HG03565 (cell line): Measurements from ENCODE around the gene ARHGAP10.

Experiments used
- ATAC-seq: cut with Tn5 transposase; IDR thresholded peaks from one replicate; pipeline ENCODE4 v1.9.1; 2021; ENCODE audit warnings: mild to moderate bottlenecking, moderate library complexity; ENCODE audit not compliant: unreplicated experiment

ARHGAP10 gene

GRCh38 chr4:147944249-147944648 lies 212.4 kb downstream of the ARHGAP10 start:
- peak; percentile 25 for ATAC-seq

GRCh38 chr4:147944670-147945260 lies 212.9 kb downstream of the ARHGAP10 start:
- no peak for ATAC-seq

DNA sequence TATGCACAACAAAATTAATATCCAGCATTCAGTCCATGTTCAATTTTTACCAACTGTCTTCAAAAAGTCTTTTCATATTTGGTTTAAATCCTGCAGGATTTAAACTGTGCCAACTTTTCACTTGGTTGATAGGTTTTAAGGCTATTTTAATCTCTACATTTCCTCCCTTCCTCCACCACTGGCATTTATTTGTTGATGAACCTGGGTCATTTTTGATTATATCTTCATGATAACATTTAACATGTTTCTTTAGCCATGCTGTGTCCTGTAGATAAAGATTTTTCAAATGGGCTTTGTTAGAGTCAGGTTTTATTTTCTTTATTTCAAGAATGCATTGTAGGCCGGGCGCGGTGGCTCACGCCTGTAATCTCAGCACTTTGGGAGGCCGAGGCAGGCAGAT lies 216.4 kb downstream of the ARHGAP10 start:
- ATAC-seq = no peak

- ATAC-seq = no peak
Observed at GRCh38 chr4:147950261-147950660, 218.4 kb downstream of the ARHGAP10 start.

- ATAC-seq = no peak
Observed at GRCh38 chr4:147950841-147951240, 219.0 kb downstream of the ARHGAP10 start.

GRCh38 chr4:147954850-147955249 lies 223.0 kb downstream of the ARHGAP10 start:
- no peak for ATAC-seq

DNA sequence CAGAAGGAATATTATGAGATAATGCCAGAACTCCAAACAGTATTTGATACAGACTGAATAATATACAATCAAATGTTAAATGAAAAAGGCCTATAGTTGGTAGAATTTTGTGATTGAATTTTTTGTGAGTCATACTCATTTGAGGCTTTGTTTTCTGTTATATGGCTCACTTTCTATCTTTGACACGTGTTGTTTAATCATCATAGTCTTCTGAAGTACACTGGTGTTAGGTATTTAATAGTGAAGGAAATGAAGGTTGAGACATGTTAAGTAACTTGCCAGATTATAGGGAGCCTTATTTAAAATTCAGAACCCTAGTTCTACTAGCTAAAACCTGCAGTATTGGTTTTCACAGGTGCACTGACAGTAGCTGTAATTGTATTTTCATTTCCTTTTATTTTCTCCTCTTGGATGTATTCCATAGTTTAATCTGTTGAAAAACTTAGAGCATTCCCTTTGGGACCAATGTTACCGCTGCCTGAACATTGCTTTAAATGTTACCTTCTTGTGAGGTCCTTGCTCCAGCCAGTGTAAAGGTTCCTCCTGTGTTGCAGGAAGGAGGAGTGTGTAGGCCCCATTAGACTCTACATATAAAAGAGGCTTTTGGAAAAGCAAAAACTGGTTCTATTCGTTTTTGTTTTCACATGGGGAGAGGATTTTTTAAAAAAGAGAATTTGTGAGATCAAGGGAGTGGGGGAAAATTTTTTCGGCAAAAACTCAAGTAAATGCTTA lies 224.1 kb downstream of the ARHGAP10 start:
- no peak for ATAC-seq

DNA sequence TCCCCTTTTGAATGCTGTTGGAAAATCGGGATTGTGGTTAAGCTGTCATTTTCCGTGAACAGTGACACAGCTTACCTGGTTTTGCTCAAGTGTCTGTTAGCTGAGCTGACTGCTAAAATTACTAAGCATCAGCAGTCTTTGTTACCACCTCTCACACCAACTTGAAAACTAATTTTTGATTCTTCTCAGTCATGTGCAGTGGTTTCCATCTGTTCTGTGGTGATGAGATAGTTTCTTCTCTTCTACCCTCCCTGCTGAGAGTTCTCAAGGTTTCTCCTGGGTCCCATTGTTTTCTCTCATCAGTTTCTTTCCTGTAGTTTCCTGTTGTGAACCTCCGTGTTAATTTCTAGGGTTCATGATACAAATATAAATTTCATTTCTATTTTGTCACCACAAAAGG lies 225.6 kb downstream of the ARHGAP10 start:
- no peak for ATAC-seq

- ATAC-seq = no peak
Observed at GRCh38 chr4:147958057-147958456, 226.2 kb downstream of the ARHGAP10 start.

DNA sequence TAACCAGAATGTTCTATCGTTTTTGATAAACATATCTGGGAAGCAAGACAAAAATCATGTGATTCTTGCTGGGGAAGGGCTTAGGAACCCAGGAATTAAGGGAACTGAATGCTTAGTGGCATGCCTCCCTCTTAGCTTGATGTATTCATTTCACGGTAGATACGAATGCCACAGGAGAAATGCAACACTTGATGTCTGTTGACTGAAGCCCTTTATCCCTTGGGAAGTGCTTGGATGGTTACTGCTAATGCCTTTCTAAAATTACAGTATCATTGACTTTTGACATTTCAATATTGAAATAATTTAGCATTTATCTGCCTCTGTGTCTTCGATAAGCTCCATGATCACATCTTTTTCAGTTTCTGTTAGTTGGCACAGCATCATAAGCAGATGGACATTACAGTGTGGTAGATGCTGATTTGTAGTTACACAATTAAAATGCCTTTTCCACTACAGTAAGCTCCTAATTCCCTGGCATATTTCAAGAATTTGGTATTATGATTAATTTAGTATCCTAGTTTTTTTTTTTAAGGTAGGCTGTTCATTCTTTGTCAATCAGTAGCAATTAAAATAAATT lies 226.7 kb downstream of the ARHGAP10 start:
- ATAC-seq = no peak

DNA sequence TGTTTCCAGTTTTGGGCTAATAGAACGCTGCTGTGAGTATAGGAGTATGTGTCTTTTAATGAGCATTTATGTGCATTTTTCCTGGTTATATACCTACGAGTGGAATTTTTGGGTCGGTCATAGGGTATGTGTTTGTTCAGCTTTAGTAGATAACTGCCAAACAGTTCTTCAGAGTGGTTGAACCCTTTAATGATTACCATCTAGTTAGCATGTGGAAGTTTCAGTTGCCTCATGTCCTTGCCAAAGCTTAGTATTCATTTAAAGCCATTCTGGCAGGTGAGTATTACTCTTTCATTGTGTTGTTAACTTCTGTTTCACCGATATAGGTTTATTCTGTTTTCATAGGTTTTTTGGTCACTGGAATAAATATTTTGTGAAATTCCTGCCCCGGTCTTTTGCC lies 229.1 kb downstream of the ARHGAP10 start:
- ATAC-seq = peak; percentile 67

DNA sequence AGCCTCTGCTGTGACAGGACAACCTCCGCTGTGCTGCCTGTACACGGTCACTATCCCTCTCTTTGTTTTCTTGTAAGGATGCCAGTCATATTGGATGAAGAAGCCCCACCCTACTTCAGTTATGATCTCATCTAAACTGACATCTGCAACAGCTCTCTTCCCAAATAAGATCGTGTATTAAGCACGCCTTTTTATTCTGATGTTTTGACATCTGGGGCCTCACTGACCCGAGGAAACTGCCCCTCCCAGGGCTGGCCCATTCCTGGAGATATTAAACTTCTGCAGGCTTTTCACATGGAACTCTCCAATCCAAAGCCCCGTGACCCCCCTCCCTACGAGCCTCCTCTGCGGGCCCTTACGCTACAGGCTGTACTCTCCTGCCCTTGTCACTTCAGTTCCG lies 232.0 kb downstream of the ARHGAP10 start:
- ATAC-seq = no peak

GRCh38 chr4:147964266-147964880 lies 232.5 kb downstream of the ARHGAP10 start:
- ATAC-seq = no peak

DNA sequence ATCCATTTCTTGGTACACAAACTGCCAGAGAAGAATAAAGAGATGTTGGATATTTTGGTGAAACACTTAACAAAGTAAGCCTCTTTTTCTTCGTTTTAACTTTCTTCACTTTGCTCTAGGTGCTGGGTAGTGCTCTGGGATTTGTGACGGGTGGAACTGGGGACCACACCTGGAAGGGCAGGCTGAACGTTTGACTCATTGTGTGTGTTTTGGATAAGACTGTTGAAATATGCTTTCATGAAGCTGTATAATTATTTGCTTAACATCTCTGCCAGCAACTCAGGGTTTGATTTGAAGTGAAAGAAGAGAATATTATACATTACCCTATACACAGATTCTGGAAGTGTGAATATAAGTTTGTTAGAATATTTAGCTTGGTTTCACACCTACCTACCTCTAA lies 233.2 kb downstream of the ARHGAP10 start:
- no peak for ATAC-seq

DNA sequence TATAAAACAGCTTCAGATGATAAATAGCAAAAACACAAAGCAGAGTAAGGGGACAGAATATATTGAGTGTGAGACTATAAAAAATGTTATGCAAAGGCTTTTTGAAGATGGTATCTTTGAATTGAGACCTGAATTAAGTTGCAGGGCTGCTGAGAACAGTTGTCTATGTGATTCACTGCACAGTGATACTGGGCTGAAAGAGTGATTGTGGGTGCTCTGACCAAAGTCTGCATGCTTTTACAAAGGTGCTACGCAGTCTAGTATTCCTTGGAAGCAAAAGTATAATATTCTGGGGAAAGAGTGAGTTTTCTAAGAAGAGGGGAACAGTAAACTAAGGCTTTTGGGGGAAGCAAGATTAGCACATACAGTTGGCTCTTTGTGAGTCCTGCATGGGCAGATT lies 234.0 kb downstream of the ARHGAP10 start:
- no peak for ATAC-seq

- no peak for ATAC-seq
Observed at GRCh38 chr4:147968641-147969040, 236.8 kb downstream of the ARHGAP10 start.

DNA sequence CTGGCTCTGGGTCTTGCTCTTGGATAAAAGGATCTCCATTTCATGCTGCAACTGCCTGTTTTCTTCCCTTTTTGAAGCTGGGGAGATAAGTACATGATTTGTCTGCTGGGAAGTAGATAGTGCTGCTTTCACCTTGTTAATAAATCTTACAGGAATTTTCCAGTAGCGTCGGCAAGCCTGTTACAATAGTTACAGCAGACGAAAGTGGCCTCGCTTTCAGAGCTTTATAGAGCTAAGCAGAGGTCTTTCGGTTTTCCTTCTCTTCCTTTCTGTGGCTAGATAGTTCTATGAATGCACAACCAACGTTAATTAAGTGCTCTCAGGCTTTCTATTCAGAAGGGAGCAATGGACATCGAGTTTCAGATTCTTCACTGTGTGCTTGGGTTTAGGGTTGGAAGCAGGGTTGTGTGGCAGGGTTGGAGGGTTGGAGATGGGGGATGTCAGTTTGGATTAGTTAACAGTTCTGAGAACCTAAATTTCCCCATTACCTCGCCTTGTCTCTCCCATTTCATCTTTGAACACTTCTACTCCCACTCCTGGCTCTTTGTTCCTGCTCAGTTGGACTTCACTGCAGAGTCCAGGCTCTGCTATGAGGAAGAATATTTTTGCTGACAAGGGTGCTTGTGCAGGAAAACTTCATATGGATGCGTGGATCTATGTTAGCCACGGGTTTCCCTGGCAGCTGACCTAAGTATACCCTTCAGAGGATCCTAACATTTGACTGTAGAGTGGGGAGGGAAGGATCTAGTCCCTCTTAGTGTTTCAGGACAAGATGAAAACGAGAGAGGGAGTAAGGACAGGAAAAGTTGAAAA lies 237.9 kb downstream of the ARHGAP10 start:
- ATAC-seq = no peak

DNA sequence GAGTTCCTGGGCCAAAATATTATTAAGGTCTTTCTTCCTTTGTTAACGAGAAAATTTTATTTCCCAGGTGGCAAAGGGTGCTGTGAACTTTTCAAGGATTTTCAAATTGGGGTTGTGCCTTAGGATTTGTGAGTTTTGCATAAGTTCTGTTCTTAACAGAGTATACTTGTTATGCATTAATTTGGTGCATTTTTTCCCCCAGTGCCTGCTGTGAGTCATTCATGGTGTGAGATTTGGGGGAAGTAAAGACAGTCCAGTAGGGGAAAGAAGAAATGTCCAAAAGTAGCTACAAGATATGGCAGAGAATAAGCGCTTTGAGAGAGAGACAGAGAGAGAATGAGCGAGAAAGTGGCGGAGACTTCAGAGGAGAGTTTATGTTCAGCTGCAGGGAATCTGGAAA lies 239.2 kb downstream of the ARHGAP10 start:
- no peak for ATAC-seq

DNA sequence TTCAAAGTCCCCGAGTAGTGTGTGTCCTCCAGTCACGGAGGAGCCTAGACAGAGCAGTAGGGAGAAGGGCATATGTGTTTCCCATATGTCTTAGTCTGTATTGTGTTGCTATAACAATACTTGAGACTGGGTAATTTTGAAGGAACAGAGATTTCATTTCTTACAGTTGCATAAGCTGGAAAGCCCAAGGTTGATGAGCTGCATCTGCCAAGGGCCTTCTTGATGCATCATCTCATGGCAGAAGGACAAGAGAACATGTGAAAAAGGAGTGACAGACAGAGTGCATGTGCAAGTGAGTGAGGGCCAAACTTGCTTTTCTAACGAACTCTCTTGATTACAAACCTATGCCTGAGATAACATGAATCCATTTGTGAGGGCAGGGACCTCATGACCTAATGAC lies 243.4 kb downstream of the ARHGAP10 start:
- ATAC-seq = no peak

- ATAC-seq = no peak
Observed at GRCh38 chr4:147975933-147976928, 244.3 kb downstream of the ARHGAP10 start.
